Measurements from ENCODE around the gene SYCP1.

The SYCP1 gene

GRCh38 chr1:115031595-115031994 is 176.9 kb downstream of the SYCP1 start:
- no peak overlapping the region for H3K9ac ChIP-seq (ENCODE audit: insufficient read length)
- H3K9me3 ChIP-seq (ENCODE audit: low read depth, low read length): no peaks in the 10 kb centered on the region
- no peak overlapping the region for H3K27ac ChIP-seq
- no peak overlapping the region for H3K4me3 ChIP-seq
- no peak for TF ChIP-seq EZH2 (IDR thresholded peaks at IDR 0.05)
- TF ChIP-seq POLR2AphosphoS5 (IDR thresholded peaks at IDR 0.05; ENCODE audit: borderline replicate concordance, low read depth, low read length): no peak
- no peak for TF ChIP-seq FOXP2 (optimal IDR thresholded peaks at IDR 0.05; ENCODE audit: control extremely low read depth, extremely low read length, insufficient read depth)
- DNase-seq (ENCODE audit: low read depth, low spot score): no peak
- no peaks in the 10 kb centered on the region for H3K36me3 ChIP-seq (ENCODE audit: insufficient read depth, low read length)

GRCh38 chr1:115035652-115036051 is 181.0 kb downstream of the SYCP1 start:
- Histone ChIP-seq H3K9ac (ENCODE audit: insufficient read length) (no peak overlapping the region), H3K4me3 (no peak overlapping the region), H3K36me3 (ENCODE audit: insufficient read depth, low read length) (no peaks in the 10 kb centered on the region), H3K27ac (no peak overlapping the region), H3K9me3 (ENCODE audit: low read depth, low read length) (no peaks in the 10 kb centered on the region)
- TF ChIP-seq EZH2 (IDR thresholded peaks at IDR 0.05) (no peak), POLR2AphosphoS5 (IDR thresholded peaks at IDR 0.05; ENCODE audit: borderline replicate concordance, low read depth, low read length) (no peak), FOXP2 (optimal IDR thresholded peaks at IDR 0.05; ENCODE audit: control extremely low read depth, extremely low read length, insufficient read depth) (no peak)
- no peak for DNase-seq (ENCODE audit: low read depth, low spot score)

DNA sequence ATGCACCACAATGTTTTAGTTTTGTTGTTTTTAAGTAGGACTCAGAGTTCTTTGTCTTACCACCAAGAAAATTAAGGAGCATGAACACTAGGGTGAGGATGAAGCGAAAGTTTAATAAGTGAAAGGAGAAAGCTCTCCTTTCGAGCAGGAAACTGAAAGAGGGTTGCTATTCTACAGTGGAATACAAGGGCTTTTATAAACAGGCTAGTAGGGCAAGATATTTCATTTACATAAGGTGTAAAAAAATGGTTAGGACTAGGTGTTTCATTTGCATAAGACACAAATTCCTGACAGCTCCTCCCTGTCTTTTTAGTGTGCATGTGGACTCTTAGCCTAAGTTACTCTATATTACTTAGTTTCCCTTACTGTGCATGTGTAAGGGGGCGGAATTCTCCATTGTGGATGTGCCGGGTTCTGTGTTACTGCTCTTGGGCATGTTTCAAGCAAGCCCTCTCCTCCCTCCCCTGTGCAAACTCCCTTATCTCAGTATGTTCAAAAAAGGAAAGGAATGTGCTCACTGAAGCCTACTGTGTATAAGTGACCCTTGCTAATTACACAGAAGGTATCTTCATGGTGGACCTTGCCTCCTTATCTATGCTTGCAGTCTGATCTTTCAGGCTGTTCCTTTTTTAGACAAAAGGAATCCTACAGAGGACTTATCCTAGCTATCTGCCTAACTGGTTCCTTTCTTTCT is 182.3 kb downstream of the SYCP1 start:
- Histone ChIP-seq H3K4me3 (no peak overlapping the region), H3K9me3 (ENCODE audit: low read depth, low read length) (no peaks in the 10 kb centered on the region), H3K36me3 (ENCODE audit: insufficient read depth, low read length) (no peaks in the 10 kb centered on the region), H3K9ac (ENCODE audit: insufficient read length) (no peak overlapping the region), H3K27ac (no peak overlapping the region)
- DNase-seq (ENCODE audit: low read depth, low spot score): no peak
- no peak for TF ChIP-seq EZH2 (IDR thresholded peaks at IDR 0.05)
- no peak for TF ChIP-seq FOXP2 (optimal IDR thresholded peaks at IDR 0.05; ENCODE audit: control extremely low read depth, extremely low read length, insufficient read depth)
- TF ChIP-seq POLR2AphosphoS5 (IDR thresholded peaks at IDR 0.05; ENCODE audit: borderline replicate concordance, low read depth, low read length): no peak

DNA sequence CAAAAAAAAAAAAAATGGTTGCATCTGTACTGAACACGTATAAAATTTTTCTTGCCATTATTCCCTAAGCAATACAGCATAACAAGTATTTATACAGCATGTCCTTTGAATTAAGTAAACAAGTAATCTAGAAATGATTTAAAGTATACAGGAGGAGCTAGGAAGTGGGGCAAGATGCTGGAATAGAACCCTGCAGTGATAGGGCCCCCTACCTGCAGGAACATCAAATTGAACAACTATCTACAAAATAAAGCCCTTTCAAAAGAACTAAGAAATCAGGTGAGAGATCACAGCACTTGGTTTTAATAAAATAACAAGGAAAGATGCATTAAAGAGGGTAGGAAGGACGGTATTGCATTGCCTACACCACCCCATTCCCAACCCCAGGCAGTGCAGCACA is 185.8 kb downstream of the SYCP1 start:
- Histone ChIP-seq H3K9me3 (ENCODE audit: low read depth, low read length) (no peaks in the 10 kb centered on the region), H3K9ac (ENCODE audit: insufficient read length) (no peak overlapping the region), H3K36me3 (ENCODE audit: insufficient read depth, low read length) (no peaks in the 10 kb centered on the region), H3K27ac (no peak overlapping the region), H3K4me3 (no peak overlapping the region)
- DNase-seq (ENCODE audit: low read depth, low spot score): no peak
- TF ChIP-seq EZH2 (IDR thresholded peaks at IDR 0.05) (no peak), FOXP2 (optimal IDR thresholded peaks at IDR 0.05; ENCODE audit: control extremely low read depth, extremely low read length, insufficient read depth) (no peak), POLR2AphosphoS5 (IDR thresholded peaks at IDR 0.05; ENCODE audit: borderline replicate concordance, low read depth, low read length) (no peak)

GRCh38 chr1:115041654-115042053 is 187.0 kb downstream of the SYCP1 start:
- Histone ChIP-seq H3K27ac (no peak overlapping the region), H3K9me3 (ENCODE audit: low read depth, low read length) (peaks cover 5% of the 10 kb centered on the region; the same call in 1 of the 2 replicates), H3K9ac (ENCODE audit: insufficient read length) (no peak overlapping the region), H3K36me3 (ENCODE audit: insufficient read depth, low read length) (0 out of 2 replicates have a peak, but pooled peaks cover 7% of the 10 kb centered on the region), H3K4me3 (no peak overlapping the region)
- no peak for DNase-seq (ENCODE audit: low read depth, low spot score)
- TF ChIP-seq EZH2 (IDR thresholded peaks at IDR 0.05) (no peak), FOXP2 (optimal IDR thresholded peaks at IDR 0.05; ENCODE audit: control extremely low read depth, extremely low read length, insufficient read depth) (no peak), POLR2AphosphoS5 (IDR thresholded peaks at IDR 0.05; ENCODE audit: borderline replicate concordance, low read depth, low read length) (no peak)

Measured in SK-N-MC (cell line).